CD14-positive monocyte (primary cell): ENCODE data around the gene FAIM2. TPM values are rescaled to one million over a fixed set of nuclear protein-coding genes. Genes with fewer than 3 reads are reported as not detected.

ENCODE experiments used
- DNase-seq, 3 donors: peaks; one replicate each; pipeline ENCODE4 v3.0.0-alpha.2; 2011 to 2022
- H2AFZ ChIP-seq: 2 replicates; pipeline ENCODE4 v1.6.0; 2012; ENCODE audit warnings: mild to moderate bottlenecking, low read depth, low read length, inconsistent platforms; ENCODE audit not compliant: insufficient read depth, poor library complexity, severe bottlenecking
- H3K27ac ChIP-seq, 2 donors: 1 replicate in 1 of 2; 2 replicates in 1 of 2; pipeline ENCODE4 v1.5.1; 2012 to 2013; ENCODE audit warnings: low read length in 2 of 2, control low read depth in 1 of 2, inconsistent platforms in 1 of 2, low read depth in 1 of 2, mild to moderate bottlenecking in 1 of 2
- H3K27me3 ChIP-seq, 2 donors: one replicate each; pipeline versions ENCODE4 v1.6.0 to v1.6.1; 2011 to 2013; ENCODE audit warnings: low read length in 2 of 2; ENCODE audit not compliant: control insufficient read depth in 2 of 2, insufficient read depth in 2 of 2
- H3K36me3 ChIP-seq, 2 donors: replicated peaks in 1 of 2; 1 replicate in 1 of 2; 2 replicates in 1 of 2; pipeline versions ENCODE4 v1.5.1 to v1.6.1; 2012 to 2013; ENCODE audit warnings: low read length in 2 of 2, control low read depth in 1 of 2, inconsistent platforms in 1 of 2, mild to moderate bottlenecking in 1 of 2; ENCODE audit not compliant: insufficient read depth in 2 of 2, control insufficient read depth in 1 of 2
- H3K4me1 ChIP-seq, 2 donors: 1 replicate in 1 of 2; 2 replicates in 1 of 2; pipeline versions ENCODE4 v1.5.1 to v1.6.1; 2012 to 2013; ENCODE audit warnings: low read length in 2 of 2, control low read depth in 1 of 2, inconsistent platforms in 1 of 2, mild to moderate bottlenecking in 1 of 2, moderate library complexity in 1 of 2; ENCODE audit not compliant: insufficient read depth in 2 of 2, control insufficient read depth in 1 of 2
- H3K4me2 ChIP-seq: replicated peaks from 2 replicates; pipeline ENCODE3; 2012; ENCODE audit warnings: low read length, moderate library complexity, mild to moderate bottlenecking; ENCODE audit not compliant: poor library complexity, severe bottlenecking; ENCODE audit errors: extremely low read depth
- H3K4me3 ChIP-seq, 3 experiments: fragments of 200-600 bp in 1 of 3; sonication (generic) in 1 of 3; replicated peaks in 1 of 3; 1 replicate in 2 of 3; 2 replicates in 1 of 3; pipeline ENCODE4 v1.5.1; 2011 to 2013; ENCODE audit warnings: low read length in 3 of 3, mild to moderate bottlenecking in 3 of 3, control low read depth in 2 of 3, low read depth in 2 of 3, inconsistent platforms in 1 of 3, moderate library complexity in 1 of 3
- H3K79me2 ChIP-seq: 2 replicates; pipeline ENCODE4 v1.6.0; 2012; ENCODE audit warnings: mild to moderate bottlenecking, control low read depth, inconsistent platforms, low read length, moderate library complexity; ENCODE audit not compliant: insufficient read depth
- H3K9ac ChIP-seq: 2 replicates; pipeline ENCODE4 v1.6.0; 2017; ENCODE audit warnings: low read length, mild to moderate bottlenecking; ENCODE audit not compliant: insufficient read depth, poor library complexity, severe bottlenecking
- H3K9me3 ChIP-seq, 2 donors: replicated peaks in 1 of 2; 1 replicate in 1 of 2; 2 replicates in 1 of 2; pipeline versions ENCODE4 v1.5.1 to v1.6.1; 2012 to 2013; ENCODE audit warnings: low read length in 2 of 2, control low read depth in 1 of 2; ENCODE audit not compliant: control insufficient read depth in 1 of 2, insufficient read depth in 1 of 2
- H4K20me1 ChIP-seq: 2 replicates; pipeline ENCODE4 v1.6.0; 2012; ENCODE audit warnings: mild to moderate bottlenecking, low read length, control low read depth, moderate library complexity; ENCODE audit not compliant: insufficient read depth
- H3K27ac Mint-ChIP-seq, 7 donors: one replicate each; pipeline ENCODE4 v1.8.0; 2020; ENCODE audit warnings: mild to moderate bottlenecking in 7 of 7, mixed read lengths in 7 of 7, moderate library complexity in 6 of 7, inconsistent platforms in 2 of 7
- H3K27me3 Mint-ChIP-seq, 3 donors: one replicate each; pipeline ENCODE4 v1.8.0; 2021 to 2022; ENCODE audit warnings: low read depth in 3 of 3, mild to moderate bottlenecking in 3 of 3, mixed read lengths in 3 of 3, moderate library complexity in 3 of 3, inconsistent platforms in 1 of 3
- H3K36me3 Mint-ChIP-seq, 2 donors: one replicate each; pipeline ENCODE4 v1.8.0; 2020; ENCODE audit warnings: mixed read lengths in 2 of 2, inconsistent platforms in 1 of 2, mild to moderate bottlenecking in 1 of 2
- H3K4me1 Mint-ChIP-seq: one replicate; pipeline ENCODE4 v1.8.0; 2020; ENCODE audit warnings: mild to moderate bottlenecking, mixed read lengths
- H3K4me3 Mint-ChIP-seq, 2 donors: one replicate each; pipeline ENCODE4 v1.8.0; 2020; ENCODE audit warnings: mild to moderate bottlenecking in 2 of 2, mixed read lengths in 2 of 2, moderate library complexity in 1 of 2
- H3K9me3 Mint-ChIP-seq, 7 donors: one replicate each; pipeline ENCODE4 v1.8.0; 2020 to 2022; ENCODE audit warnings: mixed read lengths in 7 of 7, mild to moderate bottlenecking in 6 of 7, moderate library complexity in 6 of 7, inconsistent platforms in 2 of 7
- WGBS: methylation state at CpG from one replicate; pipeline ENCODE4 v1.1.5; 2013; ENCODE audit warnings: missing lambda C conversion rate; ENCODE audit not compliant: insufficient coverage; 5-methylcytosine and 5-hydroxymethylcytosine counted together
- intact Hi-C, 2 donors: fragments of 100-400 bp; cut with micrococcal nuclease; formaldehyde crosslinking; loops; one replicate each; pipeline versions ENCODE4 v1.15.0 to v1.15.1; 2023
- polyA plus RNA-seq, 3 donors: library from polyadenylated mRNA; depleted of rRNA in 1 of 3; unstranded in 2 of 3; stranded (reverse) in 1 of 3; fragments of 300-500 nt in 2 of 3; fragments of >200 nt in 1 of 3; fragmentation: Illumina TruSeq in 2 of 3; gene quantifications; 1 replicate in 2 of 3; 2 replicates in 1 of 3; pipeline ENCODE4 v1.2.3, GENCODE V29; 2012 to 2021
- TF ChIP-seq, protein P1 (sequence below): fragments of 200-600 bp; IDR thresholded peaks from one replicate; pipeline ENCODE4 v1.8.0; 2022; ENCODE audit warnings: antibody characterized with exemption, mild to moderate bottlenecking

FAIM2 gene
- polyA plus RNA-seq, 3 donors: not detected

GRCh38 chr12:49905718-49906314 lies 2.1 kb upstream of the FAIM2 start:
- TF ChIP-seq, protein P1, sequence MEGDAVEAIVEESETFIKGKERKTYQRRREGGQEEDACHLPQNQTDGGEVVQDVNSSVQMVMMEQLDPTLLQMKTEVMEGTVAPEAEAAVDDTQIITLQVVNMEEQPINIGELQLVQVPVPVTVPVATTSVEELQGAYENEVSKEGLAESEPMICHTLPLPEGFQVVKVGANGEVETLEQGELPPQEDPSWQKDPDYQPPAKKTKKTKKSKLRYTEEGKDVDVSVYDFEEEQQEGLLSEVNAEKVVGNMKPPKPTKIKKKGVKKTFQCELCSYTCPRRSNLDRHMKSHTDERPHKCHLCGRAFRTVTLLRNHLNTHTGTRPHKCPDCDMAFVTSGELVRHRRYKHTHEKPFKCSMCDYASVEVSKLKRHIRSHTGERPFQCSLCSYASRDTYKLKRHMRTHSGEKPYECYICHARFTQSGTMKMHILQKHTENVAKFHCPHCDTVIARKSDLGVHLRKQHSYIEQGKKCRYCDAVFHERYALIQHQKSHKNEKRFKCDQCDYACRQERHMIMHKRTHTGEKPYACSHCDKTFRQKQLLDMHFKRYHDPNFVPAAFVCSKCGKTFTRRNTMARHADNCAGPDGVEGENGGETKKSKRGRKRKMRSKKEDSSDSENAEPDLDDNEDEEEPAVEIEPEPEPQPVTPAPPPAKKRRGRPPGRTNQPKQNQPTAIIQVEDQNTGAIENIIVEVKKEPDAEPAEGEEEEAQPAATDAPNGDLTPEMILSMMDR: no peak
- peaks cover 10% of the 10 kb centered on the region for H3K4me1 Mint-ChIP-seq
- Histone ChIP-seq H3K36me3 (no peaks in the 10 kb centered on the region), H3K4me1 (peaks cover 0 to 4% of the 10 kb centered on the region in 2 donors), H3K4me2 (no peak overlapping the region), H3K79me2 (no peaks in the 10 kb centered on the region), H3K27ac (no peak overlapping the region), H3K9me3 (no peaks in the 10 kb centered on the region), H3K9ac (no peak overlapping the region), H3K27me3 (peaks cover 8 to 35% of the 10 kb centered on the region in 2 donors), H2AFZ (no peak overlapping the region), H3K4me3 (no peak overlapping the region), H4K20me1 (no peaks in the 10 kb centered on the region)
- peaks cover 40 to 55% (median 51%) of the 10 kb centered on the region in 3 donors for H3K27me3 Mint-ChIP-seq
- intact Hi-C loops: no loop called here
- peaks cover 0 to 6% (median 4%) of the 10 kb centered on the region in 7 donors for H3K9me3 Mint-ChIP-seq
- H3K27ac Mint-ChIP-seq: no peak overlapping the region
- H3K36me3 Mint-ChIP-seq: peaks cover 6% of the 10 kb centered on the region in 2 donors
- no peak for DNase-seq
- 93% methylated on average over 4 of the region's 7 CpGs for WGBS
- peak overlapping the region in 1 of 2 donors; percentile 3 for H3K4me3 Mint-ChIP-seq

GRCh38 chr12:49904601-49905000 lies 901 bp upstream of the FAIM2 start:
- no peak overlapping the region for H3K27ac ChIP-seq
- no peaks in the 10 kb centered on the region for H3K79me2 ChIP-seq
- H4K20me1 ChIP-seq: no peaks in the 10 kb centered on the region
- H3K9me3 ChIP-seq: no peaks in the 10 kb centered on the region
- no peaks in the 10 kb centered on the region for H3K36me3 ChIP-seq
- WGBS: 86% methylated on average over 9 of the region's 11 CpGs
- no peak overlapping the region for H3K4me3 ChIP-seq
- Mint-ChIP-seq H3K36me3 (peaks cover 6% of the 10 kb centered on the region in 2 donors), H3K27ac (no peak overlapping the region), H3K27me3 (peaks cover 38 to 58% (median 53%) of the 10 kb centered on the region in 3 donors), H3K9me3 (peaks cover 0 to 6% (median 4%) of the 10 kb centered on the region in 7 donors), H3K4me3 (peak overlapping the region in 1 of 2 donors; percentile 88), H3K4me1 (peaks cover 10% of the 10 kb centered on the region)
- peak overlapping the region; percentile 35 for H2AFZ ChIP-seq
- H3K9ac ChIP-seq: no peak overlapping the region
- intact Hi-C loops: no loop called here
- TF ChIP-seq, protein P1: no peak
- no peak overlapping the region for H3K4me2 ChIP-seq
- peaks cover 0 to 4% of the 10 kb centered on the region in 2 donors for H3K4me1 ChIP-seq
- H3K27me3 ChIP-seq: peaks cover 8 to 39% of the 10 kb centered on the region in 2 donors
- DNase-seq: no peak
